ENCODE measurements around the gene PKIG.

Gene PKIG

DNA sequence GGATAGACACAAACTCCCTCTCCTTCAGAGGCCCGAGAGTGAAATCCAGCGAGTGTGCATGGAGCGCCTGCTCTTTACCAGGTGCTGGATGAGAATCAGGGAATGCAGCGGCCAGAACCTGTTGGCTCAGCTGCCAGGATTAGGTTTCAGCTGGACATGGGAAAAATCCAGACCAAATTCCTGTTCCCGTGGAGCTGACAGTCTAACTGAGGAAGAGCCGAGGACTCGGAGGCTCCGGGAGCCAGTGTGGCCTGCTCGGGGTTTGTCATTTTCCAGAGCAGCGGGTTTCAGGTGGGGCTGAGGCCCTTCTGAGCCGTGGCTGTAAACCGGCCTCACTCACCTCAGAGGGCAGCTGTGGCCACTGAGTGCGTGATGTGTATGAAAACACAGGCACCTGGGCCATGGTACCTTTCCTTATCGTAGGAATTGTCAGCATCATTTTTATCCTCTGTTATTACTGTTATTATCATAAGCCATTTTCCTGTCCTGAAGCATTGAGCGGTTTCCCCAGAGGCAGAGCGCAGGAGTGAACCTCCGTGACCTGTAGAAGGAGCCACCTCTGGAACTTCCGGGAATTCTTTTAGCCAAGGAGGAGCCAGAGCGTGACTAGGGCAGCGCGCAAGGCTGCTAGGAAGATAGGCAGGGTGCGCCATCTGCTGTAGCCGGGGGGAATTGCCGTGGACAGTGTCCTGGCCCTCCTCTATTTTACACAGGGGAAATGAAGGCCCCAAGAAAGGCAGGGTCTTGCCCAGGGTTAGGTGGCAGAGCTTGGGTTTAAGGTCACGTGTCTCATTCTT, 27.3 kb downstream of the PKIG start:
- TF ChIP-seq, protein P1, sequence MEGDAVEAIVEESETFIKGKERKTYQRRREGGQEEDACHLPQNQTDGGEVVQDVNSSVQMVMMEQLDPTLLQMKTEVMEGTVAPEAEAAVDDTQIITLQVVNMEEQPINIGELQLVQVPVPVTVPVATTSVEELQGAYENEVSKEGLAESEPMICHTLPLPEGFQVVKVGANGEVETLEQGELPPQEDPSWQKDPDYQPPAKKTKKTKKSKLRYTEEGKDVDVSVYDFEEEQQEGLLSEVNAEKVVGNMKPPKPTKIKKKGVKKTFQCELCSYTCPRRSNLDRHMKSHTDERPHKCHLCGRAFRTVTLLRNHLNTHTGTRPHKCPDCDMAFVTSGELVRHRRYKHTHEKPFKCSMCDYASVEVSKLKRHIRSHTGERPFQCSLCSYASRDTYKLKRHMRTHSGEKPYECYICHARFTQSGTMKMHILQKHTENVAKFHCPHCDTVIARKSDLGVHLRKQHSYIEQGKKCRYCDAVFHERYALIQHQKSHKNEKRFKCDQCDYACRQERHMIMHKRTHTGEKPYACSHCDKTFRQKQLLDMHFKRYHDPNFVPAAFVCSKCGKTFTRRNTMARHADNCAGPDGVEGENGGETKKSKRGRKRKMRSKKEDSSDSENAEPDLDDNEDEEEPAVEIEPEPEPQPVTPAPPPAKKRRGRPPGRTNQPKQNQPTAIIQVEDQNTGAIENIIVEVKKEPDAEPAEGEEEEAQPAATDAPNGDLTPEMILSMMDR (IDR thresholded peaks at IDR 0.05; ENCODE audit: low read length, missing control alignments), result peak; percentile 98
- DNase-seq (ENCODE audit: low read depth), result peak; percentile 90
- no peak overlapping the region for H3K4me3 ChIP-seq (replicated peaks; ENCODE audit: low read depth, low read length)

DNA sequence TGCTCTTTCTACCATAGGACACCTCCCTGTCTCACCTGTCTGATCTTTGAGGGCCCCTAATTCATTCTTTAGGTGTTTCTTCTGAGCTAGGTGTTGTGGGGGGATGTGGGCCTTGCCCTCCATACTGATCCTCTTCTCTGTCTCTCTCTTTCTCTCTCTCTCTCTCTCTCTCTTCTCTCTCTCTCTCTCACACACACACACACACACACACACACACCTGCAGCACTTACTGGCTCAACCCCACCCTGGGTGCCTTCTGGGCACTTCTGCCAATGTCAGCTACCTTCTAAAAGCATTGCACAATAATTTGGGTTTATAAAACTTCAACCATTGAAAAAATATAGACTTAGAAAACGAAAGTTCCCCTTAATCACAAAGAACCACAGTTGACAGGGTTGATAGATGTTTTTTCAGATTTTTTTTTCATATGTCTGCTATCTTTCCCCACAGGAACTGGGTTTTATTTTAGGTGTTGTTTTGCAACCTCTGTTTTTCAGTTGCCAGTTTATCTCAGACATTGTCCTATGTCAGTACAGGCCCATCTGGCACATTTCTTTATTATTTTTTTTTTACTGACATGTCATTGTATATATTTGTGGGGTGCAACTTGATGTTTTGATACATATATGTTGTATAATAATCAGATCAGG, 28.1 kb downstream of the PKIG start:
- DNase-seq (ENCODE audit: low read depth), result peak; percentile 18

DNA sequence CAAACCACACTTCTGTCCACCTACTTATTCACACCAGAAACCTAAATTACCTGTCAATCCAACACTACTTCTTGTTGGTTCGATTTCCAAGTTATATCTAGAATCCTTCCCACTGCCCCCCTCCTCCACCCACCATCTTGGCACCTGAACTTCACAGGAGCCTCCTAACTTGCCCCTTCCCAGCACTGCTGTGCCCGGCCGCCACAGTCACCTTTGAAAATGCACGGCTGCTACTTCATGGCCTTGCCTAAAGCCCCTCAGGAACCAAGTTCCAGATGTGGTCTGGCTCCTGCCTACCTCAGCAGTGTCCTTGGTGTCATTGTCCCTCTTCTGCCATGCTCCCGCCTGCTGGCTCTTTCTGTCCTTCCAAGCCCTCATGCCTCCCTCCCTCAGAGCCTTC, 31.2 kb downstream of the PKIG start:
- no peak for DNase-seq (ENCODE audit: low read depth)
- TF ChIP-seq, protein P1 (IDR thresholded peaks at IDR 0.05; ENCODE audit: low read length, missing control alignments), result no peak
- no peak overlapping the region for H3K4me3 ChIP-seq (replicated peaks; ENCODE audit: low read depth, low read length)

More for the DNA sequence above, 28.1 kb downstream of the PKIG start:
- TF ChIP-seq, protein P1 (IDR thresholded peaks at IDR 0.05; ENCODE audit: low read length, missing control alignments), result no peak
- H3K4me3 ChIP-seq (replicated peaks; ENCODE audit: low read depth, low read length), result no peak overlapping the region

DNA sequence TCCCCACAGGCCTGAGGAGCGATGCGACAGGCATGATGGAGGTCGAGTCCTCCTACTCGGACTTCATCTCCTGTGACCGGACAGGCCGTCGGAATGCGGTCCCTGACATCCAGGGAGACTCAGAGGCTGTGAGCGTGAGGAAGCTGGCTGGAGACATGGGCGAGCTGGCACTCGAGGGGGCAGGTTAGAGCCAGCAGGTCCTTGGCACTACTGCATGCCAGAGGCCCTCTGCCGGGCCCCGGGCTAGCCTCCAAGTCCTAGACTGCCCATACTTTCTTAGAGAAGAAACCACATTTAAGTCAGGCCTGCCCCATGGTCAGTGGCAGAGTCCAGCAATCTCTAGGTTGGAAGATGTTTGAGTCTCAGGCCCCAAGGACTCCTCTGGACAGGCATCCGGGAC, 32.1 kb downstream of the PKIG start:
- no peak overlapping the region for H3K4me3 ChIP-seq (replicated peaks; ENCODE audit: low read depth, low read length)
- DNase-seq (ENCODE audit: low read depth), result no peak
- TF ChIP-seq, protein P1 (IDR thresholded peaks at IDR 0.05; ENCODE audit: low read length, missing control alignments), result no peak

DNA sequence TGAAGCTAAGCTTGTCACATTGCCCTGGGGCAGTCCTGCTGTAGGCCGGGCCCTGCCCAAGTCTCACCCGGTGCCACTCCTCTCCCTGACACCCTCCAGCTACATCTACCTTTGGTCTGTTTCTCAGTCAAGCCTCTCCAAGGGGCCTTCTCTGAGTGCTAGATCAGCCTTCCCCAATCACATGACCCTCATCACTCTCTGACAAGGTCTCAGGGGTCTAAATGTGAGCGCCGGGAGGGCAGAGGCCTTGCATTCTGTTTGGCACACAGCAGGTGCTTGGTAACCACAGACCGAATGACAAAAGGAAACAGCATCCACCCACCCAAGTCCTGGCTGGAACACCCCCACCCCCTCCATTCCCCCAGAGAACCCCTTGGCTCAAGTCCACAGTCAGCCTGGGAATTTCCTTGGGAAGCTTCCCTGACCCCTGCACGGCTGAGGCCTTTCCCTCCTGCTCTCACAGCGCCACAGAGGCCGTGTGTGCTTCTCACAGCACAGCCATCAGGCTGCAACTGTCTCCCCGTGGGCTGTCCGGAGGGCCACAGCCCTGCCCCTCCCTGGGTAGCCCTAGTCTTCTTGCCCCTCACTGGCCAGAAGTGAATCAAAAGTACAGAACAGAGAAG, 32.9 kb downstream of the PKIG start:
- TF ChIP-seq, protein P1 (IDR thresholded peaks at IDR 0.05; ENCODE audit: low read length, missing control alignments), result no peak
- DNase-seq (ENCODE audit: low read depth), result peak; percentile 35
- H3K4me3 ChIP-seq (replicated peaks; ENCODE audit: low read depth, low read length), result no peak overlapping the region

DNA sequence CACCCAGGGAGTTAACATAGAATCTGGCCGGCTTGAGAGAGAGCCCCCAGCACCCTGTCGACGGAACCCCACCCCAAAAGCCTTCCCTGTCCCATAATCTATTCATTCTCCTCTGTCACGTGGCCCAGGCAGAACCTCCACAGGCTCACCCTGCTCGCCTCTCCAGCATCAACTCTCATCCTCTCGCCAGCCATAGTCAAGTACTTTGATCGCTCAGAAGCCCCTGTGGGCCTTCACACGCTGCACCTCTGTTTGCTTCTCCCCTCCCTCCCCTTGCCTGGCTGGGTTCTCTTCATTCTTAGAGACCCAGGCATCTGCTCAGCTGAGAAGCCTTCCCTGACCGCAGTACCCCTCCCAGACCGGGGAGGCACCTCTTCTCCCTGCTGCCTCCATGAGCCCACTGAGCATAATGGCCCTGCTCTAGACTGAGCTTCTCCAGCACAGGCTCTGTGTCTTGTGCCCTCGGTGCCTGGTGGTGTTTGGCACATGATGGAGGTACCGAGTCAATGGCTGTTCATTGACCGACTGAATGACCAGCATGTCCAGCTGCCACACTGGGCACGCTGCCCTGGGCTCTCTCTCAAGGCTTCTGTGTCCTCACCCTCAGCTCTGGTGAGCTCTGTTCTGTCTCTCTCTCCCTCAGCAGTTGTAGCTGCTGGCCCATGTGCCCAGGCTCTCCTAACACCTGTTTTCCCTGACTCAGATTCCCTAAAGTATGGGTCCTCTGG, 33.7 kb downstream of the PKIG start:
- no peak for DNase-seq (ENCODE audit: low read depth)
- TF ChIP-seq, protein P1 (IDR thresholded peaks at IDR 0.05; ENCODE audit: low read length, missing control alignments), result no peak
- no peak overlapping the region for H3K4me3 ChIP-seq (replicated peaks; ENCODE audit: low read depth, low read length)

All from fibroblast of pulmonary artery (primary cell).